ENCODE data around the gene GTF3C1.

DNA sequence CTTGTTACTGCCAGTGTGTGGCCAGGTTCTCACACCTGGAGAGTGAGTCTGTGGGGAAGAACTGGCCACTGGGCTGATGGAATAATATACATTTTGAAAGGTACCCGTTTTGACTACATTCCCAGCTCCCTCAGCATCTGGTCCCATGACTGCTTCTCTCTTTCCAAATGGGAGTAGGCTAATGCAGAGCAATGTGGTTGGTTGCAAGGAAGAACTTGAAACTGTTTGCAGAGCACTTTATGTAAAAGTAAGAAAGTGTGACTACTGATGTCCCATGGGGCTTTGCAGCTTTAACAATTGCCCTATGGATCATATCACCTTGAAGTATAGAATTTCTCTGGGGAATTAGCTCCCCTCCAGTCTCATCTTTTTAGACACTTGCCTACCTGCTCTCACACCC lies 9.2 kb upstream of the GTF3C1 start:
- TF ChIP-seq, protein P1, sequence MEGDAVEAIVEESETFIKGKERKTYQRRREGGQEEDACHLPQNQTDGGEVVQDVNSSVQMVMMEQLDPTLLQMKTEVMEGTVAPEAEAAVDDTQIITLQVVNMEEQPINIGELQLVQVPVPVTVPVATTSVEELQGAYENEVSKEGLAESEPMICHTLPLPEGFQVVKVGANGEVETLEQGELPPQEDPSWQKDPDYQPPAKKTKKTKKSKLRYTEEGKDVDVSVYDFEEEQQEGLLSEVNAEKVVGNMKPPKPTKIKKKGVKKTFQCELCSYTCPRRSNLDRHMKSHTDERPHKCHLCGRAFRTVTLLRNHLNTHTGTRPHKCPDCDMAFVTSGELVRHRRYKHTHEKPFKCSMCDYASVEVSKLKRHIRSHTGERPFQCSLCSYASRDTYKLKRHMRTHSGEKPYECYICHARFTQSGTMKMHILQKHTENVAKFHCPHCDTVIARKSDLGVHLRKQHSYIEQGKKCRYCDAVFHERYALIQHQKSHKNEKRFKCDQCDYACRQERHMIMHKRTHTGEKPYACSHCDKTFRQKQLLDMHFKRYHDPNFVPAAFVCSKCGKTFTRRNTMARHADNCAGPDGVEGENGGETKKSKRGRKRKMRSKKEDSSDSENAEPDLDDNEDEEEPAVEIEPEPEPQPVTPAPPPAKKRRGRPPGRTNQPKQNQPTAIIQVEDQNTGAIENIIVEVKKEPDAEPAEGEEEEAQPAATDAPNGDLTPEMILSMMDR (IDR thresholded peaks at IDR 0.05) = no peak
- TF ChIP-seq POLR2A (IDR thresholded peaks at IDR 0.05) = no peak

Data from thyroid gland (tissue), 4 donors.